GM19438 (cell line): ENCODE measurements around the gene NASP.

ENCODE experiments used
- ATAC-seq: cut with Tn5 transposase; IDR thresholded peaks from one replicate; pipeline ENCODE4 v1.9.1; 2021; ENCODE audit warnings: low read depth; ENCODE audit not compliant: unreplicated experiment

Gene NASP

DNA sequence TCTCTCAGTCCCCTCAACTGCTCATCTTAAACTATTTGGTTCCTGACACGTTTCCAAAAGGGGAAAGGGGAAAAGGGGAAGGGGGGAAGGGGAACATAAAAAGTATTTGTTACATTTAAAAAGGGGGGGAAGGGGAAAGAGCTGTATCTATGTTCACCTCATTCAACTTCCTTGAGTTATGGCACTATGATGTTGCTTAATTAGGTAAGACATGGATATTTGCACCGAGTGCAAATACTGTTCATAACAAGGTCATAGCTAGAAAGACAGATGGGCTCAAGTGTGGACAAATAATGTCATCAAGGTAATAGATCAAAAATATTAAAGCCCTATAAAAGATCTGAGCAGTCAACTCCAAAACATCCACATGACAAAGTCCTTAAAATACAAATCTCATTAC lies 76.5 kb downstream of the NASP start:
- ATAC-seq, result no peak

DNA sequence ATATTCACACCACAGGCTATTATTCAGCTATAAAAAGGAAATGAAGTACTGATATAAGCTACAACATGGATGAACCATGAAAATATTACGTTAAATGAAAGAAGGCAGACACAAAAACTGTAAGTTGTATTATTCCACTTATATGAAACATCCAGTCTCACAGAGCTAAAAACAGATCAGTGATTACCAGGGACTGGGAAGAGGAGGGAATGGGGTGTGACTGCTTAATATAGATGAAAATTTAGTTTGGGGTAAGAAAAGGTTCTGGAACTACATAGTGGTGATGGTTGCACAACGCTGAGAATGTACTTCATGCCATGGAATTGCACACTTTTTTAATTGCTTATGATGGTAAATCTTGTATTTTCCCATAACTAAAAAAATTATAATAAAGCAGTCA lies 83.0 kb downstream of the NASP start:
- no peak for ATAC-seq

DNA sequence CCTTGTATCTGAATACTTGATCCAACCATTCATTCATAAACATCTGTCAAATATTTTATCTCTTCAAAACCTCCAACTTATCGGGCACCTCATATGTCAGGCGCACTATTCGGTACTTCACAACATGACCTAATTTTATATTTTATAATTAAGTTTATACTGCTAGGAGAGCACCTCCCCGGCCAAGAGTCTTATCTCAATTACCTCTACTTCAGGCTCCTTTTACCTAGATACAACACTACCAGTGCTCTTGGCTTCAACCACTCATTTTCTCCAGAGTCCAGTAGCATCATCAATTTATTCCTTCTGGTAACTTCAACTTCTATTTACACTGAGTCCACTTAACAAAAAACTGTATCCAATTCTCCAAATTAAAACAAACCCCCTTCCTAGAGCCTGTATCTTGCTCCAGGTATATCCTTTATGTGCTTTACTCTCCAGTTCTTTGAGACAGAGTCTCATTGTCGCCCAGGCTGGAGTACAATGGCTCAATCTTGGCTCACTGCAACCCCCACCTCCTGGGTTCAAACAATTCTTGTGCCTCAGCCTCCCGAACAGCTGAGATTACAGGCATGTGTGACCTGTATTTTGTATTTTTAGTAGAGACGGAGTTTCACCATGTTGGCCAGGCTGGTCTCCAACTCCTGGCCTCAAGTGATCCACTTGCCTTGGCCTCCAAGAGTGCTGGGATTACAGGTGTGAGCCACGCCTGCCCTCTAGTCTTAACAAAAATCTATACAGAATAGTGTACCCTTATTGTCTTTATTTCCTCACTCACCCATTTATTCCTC lies 83.7 kb downstream of the NASP start:
- no peak for ATAC-seq
